Smooth muscle cell (in vitro differentiated cells): ENCODE data around the gene ZNF609. TPM values are rescaled to one million over a fixed set of nuclear protein-coding genes. Genes with fewer than 3 reads are reported as not detected.

ENCODE experiments used
- DNase-seq: peaks from one replicate; lab custom pipeline; 2025; ENCODE audit not compliant: unreplicated experiment; lab: John Stamatoyannopoulos, UW
- H2AFZ ChIP-seq: fragments of 200-600 bp; sonication (generic); 2 replicates; pipeline ENCODE4 v1.6.0; 2016; ENCODE audit warnings: antibody characterized with exemption, low read depth, mild to moderate bottlenecking
- H3F3A ChIP-seq: fragments of 200-600 bp; sonication (generic); 2 replicates; pipeline ENCODE4 v1.6.0; 2017; ENCODE audit warnings: antibody characterized with exemption, low read depth
- H3K27ac ChIP-seq: fragments of 200-600 bp; sonication (generic); 2 replicates; pipeline ENCODE4 v1.5.1; 2016; ENCODE audit warnings: low read depth, mild to moderate bottlenecking
- H3K27me3 ChIP-seq: fragments of 200-600 bp; sonication (generic); 2 replicates; pipeline ENCODE4 v1.6.1; 2016; ENCODE audit warnings: low read depth, mild to moderate bottlenecking
- H3K36me3 ChIP-seq: fragments of 200-600 bp; sonication (generic); 2 replicates; pipeline ENCODE4 v1.5.1; 2016; ENCODE audit warnings: low read depth
- H3K4me1 ChIP-seq: fragments of 200-600 bp; sonication (generic); 2 replicates; pipeline ENCODE4 v1.5.1; 2016; ENCODE audit warnings: low read depth
- H3K4me2 ChIP-seq: fragments of 200-600 bp; sonication (generic); 2 replicates; pipeline ENCODE4 v1.6.0; 2016; ENCODE audit warnings: mild to moderate bottlenecking
- H3K4me3 ChIP-seq: fragments of 200-600 bp; sonication (generic); 2 replicates; pipeline ENCODE4 v1.5.1; 2016; ENCODE audit warnings: mild to moderate bottlenecking
- H3K79me2 ChIP-seq: fragments of 200-600 bp; sonication (generic); 2 replicates; pipeline ENCODE4 v1.6.0; 2016; ENCODE audit warnings: low read depth, mild to moderate bottlenecking
- H3K9ac ChIP-seq: fragments of 200-600 bp; sonication (generic); 2 replicates; pipeline ENCODE4 v1.6.0; 2016; ENCODE audit warnings: low read depth
- H3K9me3 ChIP-seq: fragments of 200-600 bp; sonication (generic); replicated peaks from 2 replicates; pipeline ENCODE4 v1.5.1; 2016; ENCODE audit warnings: low read depth
- H4K20me1 ChIP-seq: fragments of 200-600 bp; sonication (generic); 2 replicates; pipeline ENCODE4 v1.6.0; 2016; ENCODE audit warnings: low read depth
- WGBS: methylation state at CpG from one replicate; pipeline ENCODE4 v1.1.7; 2016; ENCODE audit warnings: low lambda C conversion rate; 5-methylcytosine and 5-hydroxymethylcytosine counted together
- polyA plus RNA-seq: library from polyadenylated mRNA; unstranded; fragments of >200 nt; fragmentation: Nextera tagmentation; extraction: Ambion mirVana; gene quantifications from 2 replicates; pipeline ENCODE4 v1.2.1, GENCODE V29; 2016
- total RNA-seq: library from RNA; depleted of rRNA; stranded (reverse); fragments of >200 nt; gene quantifications from 2 replicates; pipeline ENCODE4 v1.2.3, GENCODE V29; 2014
- TF ChIP-seq, protein P1 (sequence below): fragments of 200-600 bp; sonication (generic); IDR thresholded peaks from 2 replicates; pipeline ENCODE4 v1.5.1; 2017; ENCODE audit warnings: borderline replicate concordance, mild to moderate bottlenecking, antibody characterized with exemption; ENCODE audit not compliant: insufficient read depth, poor library complexity, severe bottlenecking

The ZNF609 gene
- total and polyA plus RNA-seq, 2 experiments from 2014 or later, result 9.9 to 15.6 TPM

DNA sequence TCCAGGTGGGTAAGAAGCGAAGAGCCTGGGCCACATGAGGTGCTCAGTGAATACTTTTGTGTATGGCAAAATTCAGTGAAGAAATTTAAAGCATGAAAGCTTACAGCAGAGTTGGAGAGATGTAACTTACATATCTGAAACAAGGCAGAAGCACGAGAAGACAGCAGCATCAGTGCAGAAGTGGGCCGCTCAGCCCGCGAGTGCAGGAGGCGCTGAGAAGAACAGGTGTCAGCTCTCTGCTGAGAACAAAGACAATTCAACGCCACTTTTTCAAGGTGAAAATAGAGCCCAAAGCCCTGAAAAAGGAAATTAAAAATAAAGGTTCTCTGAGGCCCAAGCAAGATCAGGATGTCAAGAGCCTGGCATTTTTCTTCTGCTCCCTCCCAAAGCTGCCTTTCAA lies 256.8 kb downstream of the ZNF609 start:
- no peak overlapping the region for H3K9ac ChIP-seq
- no peaks in the 10 kb centered on the region for H3F3A ChIP-seq
- no peaks in the 10 kb centered on the region for H3K9me3 ChIP-seq
- no peak overlapping the region for H3K4me3 ChIP-seq
- H3K36me3 ChIP-seq, result no peaks in the 10 kb centered on the region
- H3K4me1 ChIP-seq, result no peaks in the 10 kb centered on the region
- H3K27ac ChIP-seq, result no peak overlapping the region
- no peaks in the 10 kb centered on the region for H3K79me2 ChIP-seq
- WGBS, result 99% methylated on average over 7 of the region's 7 CpGs
- no peak overlapping the region for H3K4me2 ChIP-seq
- no peaks in the 10 kb centered on the region for H3K27me3 ChIP-seq
- TF ChIP-seq, protein P1, sequence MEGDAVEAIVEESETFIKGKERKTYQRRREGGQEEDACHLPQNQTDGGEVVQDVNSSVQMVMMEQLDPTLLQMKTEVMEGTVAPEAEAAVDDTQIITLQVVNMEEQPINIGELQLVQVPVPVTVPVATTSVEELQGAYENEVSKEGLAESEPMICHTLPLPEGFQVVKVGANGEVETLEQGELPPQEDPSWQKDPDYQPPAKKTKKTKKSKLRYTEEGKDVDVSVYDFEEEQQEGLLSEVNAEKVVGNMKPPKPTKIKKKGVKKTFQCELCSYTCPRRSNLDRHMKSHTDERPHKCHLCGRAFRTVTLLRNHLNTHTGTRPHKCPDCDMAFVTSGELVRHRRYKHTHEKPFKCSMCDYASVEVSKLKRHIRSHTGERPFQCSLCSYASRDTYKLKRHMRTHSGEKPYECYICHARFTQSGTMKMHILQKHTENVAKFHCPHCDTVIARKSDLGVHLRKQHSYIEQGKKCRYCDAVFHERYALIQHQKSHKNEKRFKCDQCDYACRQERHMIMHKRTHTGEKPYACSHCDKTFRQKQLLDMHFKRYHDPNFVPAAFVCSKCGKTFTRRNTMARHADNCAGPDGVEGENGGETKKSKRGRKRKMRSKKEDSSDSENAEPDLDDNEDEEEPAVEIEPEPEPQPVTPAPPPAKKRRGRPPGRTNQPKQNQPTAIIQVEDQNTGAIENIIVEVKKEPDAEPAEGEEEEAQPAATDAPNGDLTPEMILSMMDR, result no peak
- H4K20me1 ChIP-seq, result no peaks in the 10 kb centered on the region
- no peak overlapping the region for H2AFZ ChIP-seq
- no peak for DNase-seq

DNA sequence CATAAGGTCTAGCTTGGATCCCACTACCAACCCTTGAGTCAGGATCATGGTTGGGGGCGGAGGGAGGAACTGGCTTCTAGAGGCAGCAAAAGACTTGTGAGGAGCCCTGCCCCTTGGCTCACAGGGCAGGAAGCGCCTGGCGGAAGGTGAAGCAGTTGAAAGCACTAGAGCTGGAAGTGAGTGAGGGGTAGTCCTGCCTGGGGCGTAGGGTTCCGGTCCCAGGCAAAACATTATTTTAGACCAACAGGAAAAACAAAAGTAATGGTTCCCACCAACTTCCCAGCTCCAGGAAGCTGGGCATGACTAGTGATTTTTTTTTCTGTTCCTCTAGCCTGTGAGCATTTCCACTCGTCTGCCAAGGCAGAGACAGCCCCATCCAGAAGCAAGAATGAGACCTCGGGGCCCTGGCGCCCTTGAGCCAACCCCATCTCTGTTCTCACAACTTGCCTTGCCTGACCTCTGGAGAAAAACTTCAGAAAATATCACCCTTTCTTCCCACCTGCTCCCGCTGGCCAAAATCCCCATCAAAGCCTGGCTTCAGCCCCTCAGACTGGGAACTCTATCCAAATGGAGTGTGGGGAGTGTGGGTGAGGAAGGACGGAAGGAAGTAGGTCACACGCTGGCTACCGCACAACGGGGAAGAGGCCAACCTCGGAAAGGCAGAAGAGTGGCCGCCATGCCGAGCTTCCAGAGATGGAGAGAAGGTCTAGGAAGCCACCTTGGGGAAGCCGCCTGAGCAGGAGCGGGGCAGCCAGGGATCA lies 257.5 kb downstream of the ZNF609 start:
- Histone ChIP-seq H3K27me3 (no peaks in the 10 kb centered on the region), H3K4me2 (no peak overlapping the region), H3K9ac (no peak overlapping the region), H3K4me3 (no peak overlapping the region), H2AFZ (no peak overlapping the region), H4K20me1 (no peaks in the 10 kb centered on the region), H3K4me1 (no peaks in the 10 kb centered on the region), H3F3A (no peaks in the 10 kb centered on the region), H3K79me2 (no peaks in the 10 kb centered on the region), H3K27ac (no peak overlapping the region), H3K36me3 (no peaks in the 10 kb centered on the region), H3K9me3 (no peaks in the 10 kb centered on the region)
- TF ChIP-seq, protein P1, result no peak
- DNase-seq, result no peak
- 97% methylated on average over 18 of the region's 18 CpGs for WGBS

GRCh38 chr15:64720188-64720587 lies 259.8 kb downstream of the ZNF609 start:
- TF ChIP-seq, protein P1, result no peak
- no peaks in the 10 kb centered on the region for H3K27me3 ChIP-seq
- H3K4me2 ChIP-seq, result no peak overlapping the region
- H3K79me2 ChIP-seq, result no peaks in the 10 kb centered on the region
- no peaks in the 10 kb centered on the region for H3F3A ChIP-seq
- no peak overlapping the region for H3K27ac ChIP-seq
- H3K4me3 ChIP-seq, result no peak overlapping the region
- no peak for DNase-seq
- no peaks in the 10 kb centered on the region for H3K4me1 ChIP-seq
- no peaks in the 10 kb centered on the region for H3K36me3 ChIP-seq
- no peaks in the 10 kb centered on the region for H4K20me1 ChIP-seq
- 99% methylated on average over 3 of the region's 3 CpGs for WGBS
- H2AFZ ChIP-seq, result no peak overlapping the region
- no peak overlapping the region for H3K9ac ChIP-seq
- H3K9me3 ChIP-seq, result no peaks in the 10 kb centered on the region

- Histone ChIP-seq H3K27me3 (no peaks in the 10 kb centered on the region), H3K79me2 (no peaks in the 10 kb centered on the region), H2AFZ (no peak overlapping the region), H3K4me2 (no peak overlapping the region), H3K9me3 (no peaks in the 10 kb centered on the region), H3K27ac (no peak overlapping the region), H3K9ac (no peak overlapping the region), H3F3A (no peaks in the 10 kb centered on the region), H4K20me1 (no peaks in the 10 kb centered on the region), H3K4me3 (no peak overlapping the region), H3K4me1 (no peaks in the 10 kb centered on the region), H3K36me3 (no peaks in the 10 kb centered on the region)
- TF ChIP-seq, protein P1, result no peak
- DNase-seq, result no peak
- WGBS, result 98% methylated on average over 5 of the region's 5 CpGs
Observed at GRCh38 chr15:64730151-64730550, 269.8 kb downstream of the ZNF609 start.
